GM12878 (cell line): ENCODE measurements around the gene KIF6. TPM values are rescaled to one million over a fixed set of nuclear protein-coding genes. Genes with fewer than 3 reads are reported as not detected.

Source experiments
- ATAC-seq: fragments of 200-7000 bp; cut with Tn5 transposase; 3 replicates; pipeline ENCODE4 v1.9.1; 2020; ENCODE audit warnings: mild to moderate bottlenecking, moderate library complexity
- BruUV-seq: library from RNA; stranded (reverse); fragments of 400-500 nt; replicated peaks from 2 replicates; lab custom pipeline; 2021; lab: Mats Ljungman, UMichigan
- CTCF ChIA-PET: fragments of 300-600 bp; sonication (Branson Sonifier 250); formaldehyde crosslinking; extraction: SDS; loops from one replicate; lab custom pipeline; 2021; ENCODE audit warnings: inconsistent platforms; lab: Yijun Ruan, JAX
- POLR2A ChIA-PET: fragments of 350-600 bp; formaldehyde crosslinking; extraction: SDS; loops from one replicate; lab custom pipeline; 2021; ENCODE audit warnings: inconsistent platforms; lab: Charles Lee
- RAD21 ChIA-PET: fragments of 300-600 bp; sonication (Branson Sonifier 250); formaldehyde crosslinking; loops from one replicate; lab custom pipeline; 2023; ENCODE audit warnings: antibody characterized with exemption; ENCODE audit not compliant: unreplicated experiment; lab: Charles Lee
- SMC1A ChIA-PET: fragments of 300-600 bp; sonication (Branson Sonifier 250); formaldehyde crosslinking; loops from one replicate; lab custom pipeline; 2023; ENCODE audit not compliant: unreplicated experiment, uncharacterized antibody; lab: Charles Lee
- DNase-seq: peaks from one replicate; pipeline ENCODE4 v3.0.0-alpha.2; 2011; ENCODE audit warnings: low read depth, low spot score
- FAIRE-seq: peaks from 3 replicates; lab custom pipeline; 2011; peaks lifted over from hg19 to GRCh38; lab: Jason Lieb, UNC
- H2AFZ ChIP-seq: 2 replicates; pipeline ENCODE4 v1.6.0; 2011; ENCODE audit warnings: low read depth, low read length, control low read depth; ENCODE audit not compliant: control insufficient read depth
- H3K27ac ChIP-seq: 2 replicates; pipeline ENCODE4 v1.5.1; 2011; ENCODE audit warnings: control low read depth; ENCODE audit not compliant: control insufficient read depth, insufficient read depth
- H3K27me3 ChIP-seq, 2 experiments: replicated peaks in 1 of 2; 2 replicates each; pipeline versions ENCODE4 v1.6.0 to v1.6.1; 2011; ENCODE audit warnings: low read length in 1 of 2; ENCODE audit not compliant: control insufficient read depth in 2 of 2, insufficient read depth in 2 of 2
- H3K36me3 ChIP-seq, 2 experiments: 2 replicates each; pipeline ENCODE4 v1.5.1; 2011; ENCODE audit warnings: low read length in 1 of 2; ENCODE audit not compliant: control insufficient read depth in 2 of 2, insufficient read depth in 2 of 2
- H3K4me1 ChIP-seq: 2 replicates; pipeline ENCODE4 v1.6.1; 2011; ENCODE audit warnings: mild to moderate bottlenecking, low read length, moderate library complexity, mixed read lengths; ENCODE audit not compliant: control insufficient read depth, insufficient read depth
- H3K4me2 ChIP-seq: 2 replicates; pipeline ENCODE4 v1.6.0; 2011; ENCODE audit warnings: control low read depth; ENCODE audit not compliant: control insufficient read depth, insufficient read depth
- H3K4me3 ChIP-seq: fragments of 200-600 bp; sonication (generic); 2 replicates; pipeline ENCODE4 v1.5.1; 2016
- H3K79me2 ChIP-seq: 2 replicates; pipeline ENCODE4 v1.6.0; 2011; ENCODE audit warnings: low read length; ENCODE audit not compliant: control insufficient read depth, insufficient read depth
- H3K9ac ChIP-seq: 2 replicates; pipeline ENCODE4 v1.8.0; 2011; ENCODE audit warnings: low read length, control low read depth, mixed read lengths; ENCODE audit not compliant: control insufficient read depth, insufficient read depth
- H3K9me3 ChIP-seq: replicated peaks from 3 replicates; pipeline ENCODE4 v1.5.1; 2011; ENCODE audit warnings: mild to moderate bottlenecking, low read length; ENCODE audit not compliant: control insufficient read depth, insufficient read depth
- H4K20me1 ChIP-seq: 2 replicates; pipeline ENCODE4 v1.6.0; 2011; ENCODE audit not compliant: control insufficient read depth, insufficient read depth
- ATF3 ChIP-seq: IDR thresholded peaks from 2 replicates; pipeline ENCODE4 v1.6.1; 2011; ENCODE audit warnings: low read depth, mild to moderate bottlenecking, low read length, moderate library complexity, borderline replicate concordance; ENCODE audit errors: extremely low read depth
- ATF7 ChIP-seq: fragments of 450-650 bp; IDR thresholded peaks from 2 replicates; pipeline ENCODE4 v1.6.1; 2016; ENCODE audit warnings: low read depth, mild to moderate bottlenecking
- IKZF1 ChIP-seq: fragments of 450-650 bp; conservative IDR thresholded peaks from 2 replicates; pipeline ENCODE4 v1.6.1; 2017; ENCODE audit warnings: antibody characterized with exemption, mild to moderate bottlenecking
- IKZF2 ChIP-seq, 2 experiments: fragments of 450-650 bp; IDR thresholded peaks; 2 replicates each; pipeline ENCODE4 v1.6.1; 2017; ENCODE audit warnings: mild to moderate bottlenecking in 2 of 2, moderate library complexity in 2 of 2
- MLLT1 ChIP-seq: fragments of 450-650 bp; IDR thresholded peaks from 2 replicates; pipeline ENCODE4 v1.6.1; 2016; ENCODE audit warnings: mild to moderate bottlenecking
- NFYB ChIP-seq: IDR thresholded peaks from 2 replicates; pipeline ENCODE4 v1.6.1; 2011; ENCODE audit warnings: low read depth, mild to moderate bottlenecking, low read length, improper control_type of control experiment, moderate library complexity; ENCODE audit not compliant: insufficient read depth
- PAX5 ChIP-seq: IDR thresholded peaks from 2 replicates; pipeline ENCODE4 v1.6.1; 2011; ENCODE audit warnings: low read depth, low read length, borderline replicate concordance
- WGBS: methylation state at CpG from one replicate; pipeline ENCODE4 v1.1.6; 2016; ENCODE audit warnings: low lambda C conversion rate; ENCODE audit not compliant: insufficient replicate concordance, insufficient coverage; ENCODE audit errors: missing lambda C conversion rate; 5-methylcytosine and 5-hydroxymethylcytosine counted together
- in situ Hi-C: fragments of 300-500 bp; cut with MboI; formaldehyde crosslinking; loops from 9 replicates; pipeline ENCODE4 v1.14.3; 2018; ENCODE audit warnings: mixed read lengths
- intact Hi-C: fragments of 100-400 bp; cut with micrococcal nuclease; formaldehyde crosslinking; loops from one replicate; pipeline ENCODE4 v1.14.2; 2022; ENCODE audit not compliant: unreplicated experiment
- polyA plus RNA-seq, 11 experiments: library from polyadenylated mRNA; depleted of rRNA in 4 of 11; unstranded in 6 of 11; stranded (reverse) in 5 of 11; fragments of >200 nt; fragmentation: Nextera tagmentation in 4 of 11; fragmentation: Illumina TruSeq in 1 of 11; extraction: Ambion mirVana in 4 of 11; extraction: Trizol in 1 of 11; gene quantifications; 1 replicate in 1 of 11; 2 replicates in 10 of 11; pipeline versions ENCODE4 v1.2.1 to v1.2.3, GENCODE V29; 2011 to 2016; ENCODE audit warnings: inconsistent platforms in 2 of 11, missing spikeins in 2 of 11, low read depth in 1 of 11
- total RNA-seq, 4 experiments: library from RNA; depleted of rRNA in 3 of 4; stranded (reverse); fragments of >200 nt in 3 of 4; fragmentation: Illumina TruSeq in 1 of 4; extraction: Trizol in 1 of 4; gene quantifications; 2 replicates each; pipeline versions ENCODE4 v1.2.1 to v1.2.3, GENCODE V29; 2013 to 2021

The KIF6 gene
- total and polyA plus RNA-seq, 10 of the 15 experiments (the other 5 are each of a cell fraction or from before 2014, with no cell fraction given): 0.09 to 1.0 (median 0.28) TPM

GRCh38 chr6:39684790-39685488 is 40.3 kb downstream of the KIF6 start:
- TF ChIP-seq PAX5 (no peak), IKZF1 (peak; percentile 50; the same call in 1 of the 2 replicates), MLLT1 (peak; percentile 77), NFYB (0 out of 2 replicates have a peak, but pooled peaks have one; percentile 23), ATF7 (no peak), ATF3 (no peak), IKZF2 (IDR thresholded peaks at IDR 0.05) (peak; percentile 22 to 25; a peak in 1 of 4 replicates)
- no peak overlapping the region for H3K9ac ChIP-seq
- H3K79me2 ChIP-seq: no peaks in the 10 kb centered on the region
- H3K36me3 ChIP-seq: no peaks in the 10 kb centered on the region; a peak in 2 of 4 replicates
- ATAC-seq (peak; percentile 50), DNase-seq (no peak), FAIRE-seq (peak; percentile 44)
- ChIA-PET SMC1A (interaction anchor here (0.6 to 5.6 kb wide), 11 partner anchors 10 to 124 kb away, joined by 3 to 23 read pairs (median 4); no protein-coding TSS in a partner anchor), CTCF (interaction anchor here (0.7 to 0.8 kb wide), 2 partner anchors 15 to 181 kb away, joined by 3 read pairs; no protein-coding TSS in a partner anchor), POLR2A (no interaction called here), RAD21 (interaction anchor here (1.0 to 2.3 kb wide), 2 partner anchors 11 to 14 kb away, joined by 3 to 7 read pairs; no protein-coding TSS in a partner anchor)
- no peak overlapping the region for H2AFZ ChIP-seq
- no peaks in the 10 kb centered on the region for H4K20me1 ChIP-seq
- BruUV-seq: no TSS peak
- no peaks in the 10 kb centered on the region for H3K9me3 ChIP-seq
- no peak overlapping the region for H3K4me3 ChIP-seq
- no peaks in the 10 kb centered on the region for H3K27me3 ChIP-seq
- no peak overlapping the region for H3K4me2 ChIP-seq
- H3K27ac ChIP-seq: no peak overlapping the region
- H3K4me1 ChIP-seq: no peaks in the 10 kb centered on the region; the same call in 1 of the 2 replicates
- intact Hi-C loops (no loop called here), in situ Hi-C loops (no loop called here)
- 33% methylated on average over 3 of the region's 3 CpGs for WGBS
